ENCODE results near the gene GOLGA2. TPM values are rescaled to one million over a fixed set of nuclear protein-coding genes. Genes with fewer than 3 reads are reported as not detected.
"Not testable (repeated sequence)": the region's sequence is repeated elsewhere in the genome, so short reads cannot be mapped to it uniquely, and the experiment has no call there.

The GOLGA2 gene
- total RNA-seq, 1 donor from 2014 or later = 138 TPM

GRCh38 chr9:128296340-128297220, 20.8 kb upstream of the GOLGA2 start:
- no peak for DNase-seq (ENCODE audit: extremely low read depth, low read depth, low spot score)

DNA sequence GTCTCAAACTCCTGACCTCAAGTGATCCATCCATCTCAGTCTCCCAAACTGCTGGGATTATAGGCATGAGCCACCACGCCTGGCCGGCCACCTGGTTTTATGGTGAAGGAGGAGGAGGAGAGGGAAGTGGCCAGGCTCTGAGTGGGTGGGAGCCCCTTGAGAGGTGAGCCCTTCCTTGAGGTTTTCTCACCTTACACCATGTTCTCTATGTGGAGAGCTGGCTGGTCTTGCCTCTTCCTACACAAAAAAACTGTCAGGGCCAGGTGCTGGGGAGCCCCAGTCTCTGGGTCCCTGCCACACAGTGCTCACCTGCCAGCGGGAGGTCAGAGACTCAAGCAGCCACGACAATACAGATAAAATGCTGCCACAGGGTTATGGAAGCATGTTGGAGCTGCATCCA, 18.3 kb upstream of the GOLGA2 start:
- no peak for DNase-seq (ENCODE audit: extremely low read depth, low read depth, low spot score)

GRCh38 chr9:128293091-128293490, 17.3 kb upstream of the GOLGA2 start:
- DNase-seq (ENCODE audit: extremely low read depth, low read depth, low spot score) = no peak

DNA sequence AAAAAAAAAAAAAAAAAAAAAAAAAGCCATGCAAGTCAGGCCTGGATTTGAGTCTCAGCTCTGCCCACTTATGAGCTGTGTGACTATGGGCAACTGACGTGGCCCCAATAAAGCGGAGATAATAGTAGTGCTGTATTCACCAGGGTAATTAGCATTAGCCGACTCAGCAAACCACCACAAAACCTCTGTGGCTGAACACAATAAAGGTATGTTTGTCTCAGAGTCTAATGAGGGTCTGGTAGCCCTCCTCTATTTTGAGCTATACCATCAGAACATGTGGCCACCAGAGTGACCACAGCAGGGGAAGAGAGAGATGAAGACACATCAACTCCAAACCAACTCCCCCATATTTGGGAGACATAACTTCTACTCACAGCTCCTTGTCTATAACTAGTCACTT, 16.2 kb upstream of the GOLGA2 start:
- no peak for DNase-seq (ENCODE audit: extremely low read depth, low read depth, low spot score)

DNA sequence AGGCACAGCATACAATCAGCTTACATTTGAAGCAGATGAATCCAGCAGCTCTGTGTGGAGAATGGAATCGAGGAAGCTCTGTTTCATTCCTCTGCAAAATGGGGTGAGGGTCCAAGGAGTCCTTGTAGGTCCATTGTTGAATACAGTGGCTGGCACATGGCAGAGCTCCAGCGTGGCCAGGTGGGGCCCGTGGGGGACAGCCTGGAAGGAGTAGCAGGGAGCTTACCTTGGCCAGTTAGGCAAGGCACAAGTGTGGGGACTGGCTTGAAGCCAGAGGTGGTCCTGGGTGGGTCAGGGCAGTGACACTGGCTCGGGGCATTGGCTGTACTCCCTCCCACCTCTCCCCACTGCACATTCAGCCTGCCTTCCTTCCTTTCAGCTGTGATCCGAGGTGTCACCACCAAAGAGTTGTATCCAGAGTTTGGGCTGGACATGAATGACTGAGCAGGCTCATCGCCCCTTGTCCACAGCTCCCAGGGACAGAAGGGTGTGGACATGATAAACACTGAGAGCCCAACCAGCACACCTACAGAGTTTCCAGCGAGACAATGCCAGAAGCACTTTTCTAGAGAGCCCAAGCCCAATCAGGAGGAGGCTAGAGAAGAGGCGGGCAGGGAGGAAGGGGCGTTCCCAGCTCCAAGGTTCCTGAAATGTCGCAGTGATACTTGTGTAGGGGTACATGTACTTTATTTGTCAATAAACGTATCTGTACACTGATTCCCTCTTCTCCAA, 12.6 kb upstream of the GOLGA2 start:
- DNase-seq (ENCODE audit: extremely low read depth, low read depth, low spot score) = no peak

DNA sequence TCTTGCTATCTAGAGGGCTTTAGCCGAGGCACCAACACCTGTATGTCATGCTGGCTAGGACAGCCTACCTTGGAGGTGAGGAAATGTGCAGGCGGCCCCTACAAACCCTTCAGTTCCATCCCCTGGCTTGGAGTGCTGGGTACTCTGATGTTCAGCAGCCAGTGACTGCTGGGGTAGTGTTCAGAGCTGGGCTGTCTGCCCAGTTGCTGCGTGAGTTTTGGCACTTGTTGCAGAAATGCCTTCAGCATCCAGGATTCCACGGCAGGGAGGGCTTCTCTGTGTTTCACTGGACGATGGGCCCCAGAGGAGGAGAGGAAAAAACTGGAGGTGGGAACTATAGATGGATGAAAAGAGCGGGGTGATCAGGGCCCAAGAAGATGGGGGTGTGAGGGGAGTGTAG, 10.6 kb upstream of the GOLGA2 start:
- DNase-seq (ENCODE audit: extremely low read depth, low read depth, low spot score) = no peak

- no peak for DNase-seq (ENCODE audit: extremely low read depth, low read depth, low spot score)
Observed at GRCh38 chr9:128285033-128285784, 9.4 kb upstream of the GOLGA2 start.

DNA sequence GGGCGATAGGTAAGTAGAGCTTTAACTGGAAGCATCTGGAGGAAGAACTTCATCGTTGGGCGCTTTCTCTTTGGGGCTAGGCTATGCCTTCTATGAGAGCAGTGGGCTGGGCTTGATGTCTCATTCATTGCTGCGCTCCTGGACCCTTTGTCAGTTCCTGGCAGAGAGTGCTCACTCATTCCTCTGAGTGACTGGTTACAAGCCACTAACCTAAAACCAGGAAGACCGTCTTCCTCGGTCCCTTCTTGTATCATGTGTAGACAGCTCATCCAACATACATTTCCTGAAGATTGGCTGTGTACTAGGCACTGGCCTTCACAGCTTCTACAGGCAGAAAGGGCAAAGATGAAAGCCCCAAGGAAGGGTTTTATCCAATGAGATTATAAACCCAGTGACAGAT, 6.7 kb upstream of the GOLGA2 start:
- DNase-seq (ENCODE audit: extremely low read depth, low read depth, low spot score) = no peak

GRCh38 chr9:128280084-128280622, 4.3 kb upstream of the GOLGA2 start:
- no peak for DNase-seq (ENCODE audit: extremely low read depth, low read depth, low spot score)

- not testable (repeated sequence) for DNase-seq (ENCODE audit: extremely low read depth, low read depth, low spot score)
Observed at GRCh38 chr9:128279088-128280073, 3.6 kb upstream of the GOLGA2 start.

GRCh38 chr9:128276574-128277270, 915 bp upstream of the GOLGA2 start:
- DNase-seq (ENCODE audit: extremely low read depth, low read depth, low spot score) = no peak

- DNase-seq (ENCODE audit: extremely low read depth, low read depth, low spot score) = peak; percentile 95
Observed at GRCh38 chr9:128276008-128276573, 284 bp upstream of the GOLGA2 start, which contains the start of gene SWI5. SWI5 (plus strand) TSS chr9:128276276.

DNA sequence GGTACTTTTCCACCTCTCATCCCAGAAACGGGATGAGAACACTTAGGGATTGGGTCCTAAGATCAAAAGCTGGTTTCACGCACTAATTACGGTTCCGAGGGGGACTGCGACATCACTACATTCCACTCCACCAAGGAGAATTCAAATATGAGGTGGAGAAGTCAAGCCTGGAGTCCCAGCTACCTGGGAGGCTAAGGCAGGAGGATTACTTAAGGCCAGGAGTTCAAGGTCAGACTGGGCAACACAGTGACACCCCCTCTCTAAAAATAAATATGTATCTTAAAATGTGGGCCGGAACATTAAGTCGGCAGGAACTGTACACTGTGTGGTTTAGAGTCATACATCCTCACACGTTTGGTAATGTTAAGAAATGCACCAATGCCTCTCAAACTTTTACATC, 1.6 kb downstream of the GOLGA2 start:
- DNase-seq (ENCODE audit: extremely low read depth, low read depth, low spot score) = no peak

- no peak for DNase-seq (ENCODE audit: extremely low read depth, low read depth, low spot score)
Observed at GRCh38 chr9:128271512-128271911, 4.3 kb downstream of the GOLGA2 start.

DNA sequence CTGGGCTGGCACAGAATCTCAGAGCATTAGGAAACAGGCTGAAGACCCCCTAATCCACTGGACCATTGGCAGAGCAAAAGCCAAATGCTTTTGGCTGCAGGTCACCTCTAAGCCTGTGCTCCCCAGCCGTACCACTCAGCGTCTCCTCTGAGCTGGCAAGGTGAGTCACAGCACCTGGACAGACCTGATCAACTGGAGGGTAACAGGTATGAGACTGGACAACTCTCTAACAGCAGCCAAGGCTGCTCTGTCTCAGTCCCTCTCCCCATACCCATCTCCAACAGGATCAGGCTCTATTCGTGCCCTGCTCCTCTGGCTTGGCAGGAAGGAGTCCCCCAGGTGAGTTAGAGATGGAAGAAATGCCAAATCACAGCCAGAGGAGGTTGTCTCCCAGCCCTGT, 4.7 kb downstream of the GOLGA2 start:
- no peak for DNase-seq (ENCODE audit: extremely low read depth, low read depth, low spot score)

- DNase-seq (ENCODE audit: extremely low read depth, low read depth, low spot score) = no peak
Observed at GRCh38 chr9:128266868-128267590, 8.8 kb downstream of the GOLGA2 start.

- DNase-seq (ENCODE audit: extremely low read depth, low read depth, low spot score) = no peak
Observed at GRCh38 chr9:128265348-128265847, 10.4 kb downstream of the GOLGA2 start.

GRCh38 chr9:128262687-128263086, 13.1 kb downstream of the GOLGA2 start:
- no peak for DNase-seq (ENCODE audit: extremely low read depth, low read depth, low spot score)

All from glomerular endothelial cell (primary cell).